ENCODE data around the gene PTPRG. TPM values are rescaled to one million over a fixed set of nuclear protein-coding genes. Genes with fewer than 3 reads are reported as not detected.

The PTPRG gene
- total and polyA plus RNA-seq, 10 of the 15 experiments (the other 5 are each of a cell fraction or from before 2014, with no cell fraction given), result 0.29 to 20.7 (median 1.4) TPM

DNA sequence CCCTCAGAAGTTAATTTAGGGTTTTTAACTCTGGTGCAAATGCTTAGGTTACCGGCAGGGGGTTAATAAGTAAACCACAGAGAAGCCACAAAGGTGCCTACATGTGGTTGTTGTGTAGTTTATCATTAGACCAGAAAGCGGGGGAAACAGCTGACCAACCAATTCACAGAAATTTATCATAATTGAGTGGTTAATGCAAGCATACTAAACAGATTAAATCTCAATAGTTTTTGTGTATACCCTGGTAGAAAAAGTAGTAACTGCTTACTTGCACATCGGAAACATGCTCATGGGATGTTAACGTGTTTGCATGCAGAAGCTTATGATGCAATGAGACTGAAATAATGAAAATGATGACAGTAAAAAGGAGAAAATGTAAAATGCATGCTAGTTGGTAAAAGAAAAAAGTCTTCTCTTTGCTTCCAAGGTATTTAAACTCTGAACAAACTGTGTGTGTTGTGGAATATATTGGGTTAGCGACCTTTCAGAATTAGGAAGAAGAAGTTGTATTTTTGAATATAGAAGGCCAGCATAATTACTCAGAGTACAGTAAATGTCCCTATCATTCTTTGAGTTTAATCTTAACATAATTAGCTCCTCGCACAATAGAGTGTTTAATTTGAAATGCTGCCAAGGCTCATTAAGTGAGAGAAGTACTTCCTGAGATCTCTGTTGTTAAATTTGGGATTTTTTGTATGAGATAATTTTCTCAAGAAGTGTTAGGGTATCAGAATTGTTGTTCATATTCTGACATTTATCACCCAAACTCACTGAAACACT is 316.2 kb downstream of the PTPRG start:
- Histone ChIP-seq H3K36me3 (ENCODE audit: control insufficient read depth in 2 of 2, insufficient read depth in 2 of 2, low read length in 1 of 2) (no peaks in the 10 kb centered on the region), H3K27ac (ENCODE audit: control insufficient read depth, insufficient read depth) (no peak overlapping the region), H3K4me1 (ENCODE audit: control insufficient read depth, insufficient read depth, low read length) (no peaks in the 10 kb centered on the region), H3K4me3 (no peak overlapping the region), H3K27me3 (replicated peaks in 1 of 2; ENCODE audit: control insufficient read depth in 2 of 2, insufficient read depth in 2 of 2, low read length in 1 of 2) (no peaks in the 10 kb centered on the region; a peak in 2 of 4 replicates), H3K4me2 (ENCODE audit: control insufficient read depth, insufficient read depth) (no peak overlapping the region), H4K20me1 (ENCODE audit: control insufficient read depth, insufficient read depth) (no peaks in the 10 kb centered on the region), H3K9ac (ENCODE audit: control insufficient read depth, insufficient read depth, low read length) (no peak overlapping the region), H3K9me3 (replicated peaks; ENCODE audit: control insufficient read depth, insufficient read depth, low read length) (no peaks in the 10 kb centered on the region), H2AFZ (ENCODE audit: control insufficient read depth, low read depth, low read length) (no peak overlapping the region), H3K79me2 (ENCODE audit: control insufficient read depth, insufficient read depth, low read length) (no peaks in the 10 kb centered on the region)
- peak; percentile 88 for ATAC-seq
- FAIRE-seq, result no peak
- BruUV-seq (replicated peaks), result no TSS peak
- RAD21 ChIA-PET (ENCODE audit: unreplicated experiment), result interaction anchor here (0.8 to 1.8 kb wide), 5 partner anchors 12 to 313 kb away, joined by 3 to 7 read pairs (median 3); no protein-coding TSS in a partner anchor
- WGBS (ENCODE audit: insufficient coverage, insufficient replicate concordance, low lambda C conversion rate, missing lambda C conversion rate), result 26% methylated on average over 6 of the region's 6 CpGs
- peak; percentile 17 for DNase-seq (ENCODE audit: low read depth, low spot score)
- POLR2A ChIA-PET, result interaction anchor here (0.7 to 3.6 kb wide), 3 partner anchors 12 to 153 kb away, joined by 3 to 17 read pairs (median 6); no protein-coding TSS in a partner anchor
- CTCF ChIA-PET, result interaction anchor here (1.0 to 1.8 kb wide), 9 partner anchors 10 to 59 kb away, joined by 3 to 8 read pairs (median 4); no protein-coding TSS in a partner anchor
- in situ Hi-C loops (cut with MboI), result no loop called here
- SMC1A ChIA-PET (ENCODE audit: uncharacterized antibody, unreplicated experiment), result interaction anchor here (0.7 to 6.6 kb wide), 7 partner anchors 9 to 50 kb away, joined by 3 to 42 read pairs (median 4); no protein-coding TSS in a partner anchor
- intact Hi-C loops (cut with micrococcal nuclease; ENCODE audit: unreplicated experiment), result no loop called here
- peak; percentile 45; the same call in 1 of the 2 replicates for TF ChIP-seq IKZF1 (conservative IDR thresholded peaks at IDR 0.05)
- TF ChIP-seq POLR2AphosphoS2 (IDR thresholded peaks at IDR 0.05; ENCODE audit: low read depth, low read length), result no peak
- TF ChIP-seq, protein P1, sequence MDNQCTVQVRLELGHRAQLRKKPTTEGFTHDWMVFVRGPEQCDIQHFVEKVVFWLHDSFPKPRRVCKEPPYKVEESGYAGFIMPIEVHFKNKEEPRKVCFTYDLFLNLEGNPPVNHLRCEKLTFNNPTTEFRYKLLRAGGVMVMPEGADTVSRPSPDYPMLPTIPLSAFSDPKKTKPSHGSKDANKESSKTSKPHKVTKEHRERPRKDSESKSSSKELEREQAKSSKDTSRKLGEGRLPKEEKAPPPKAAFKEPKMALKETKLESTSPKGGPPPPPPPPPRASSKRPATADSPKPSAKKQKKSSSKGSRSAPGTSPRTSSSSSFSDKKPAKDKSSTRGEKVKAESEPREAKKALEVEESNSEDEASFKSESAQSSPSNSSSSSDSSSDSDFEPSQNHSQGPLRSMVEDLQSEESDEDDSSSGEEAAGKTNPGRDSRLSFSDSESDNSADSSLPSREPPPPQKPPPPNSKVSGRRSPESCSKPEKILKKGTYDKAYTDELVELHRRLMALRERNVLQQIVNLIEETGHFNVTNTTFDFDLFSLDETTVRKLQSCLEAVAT (IDR thresholded peaks at IDR 0.05), result peak; percentile 92
- TF ChIP-seq RUNX3 (IDR thresholded peaks at IDR 0.05; ENCODE audit: low read length), result peak; percentile 56
- no peak for TF ChIP-seq JUNB (IDR thresholded peaks at IDR 0.05)
- TF ChIP-seq RAD51 (IDR thresholded peaks at IDR 0.05), result peak; percentile 63; the same call in 1 of the 2 replicates
- no peak for TF ChIP-seq MEF2B (IDR thresholded peaks at IDR 0.05; ENCODE audit: partially characterized antibody, poor library complexity, severe bottlenecking)
- TF ChIP-seq, protein P2, sequence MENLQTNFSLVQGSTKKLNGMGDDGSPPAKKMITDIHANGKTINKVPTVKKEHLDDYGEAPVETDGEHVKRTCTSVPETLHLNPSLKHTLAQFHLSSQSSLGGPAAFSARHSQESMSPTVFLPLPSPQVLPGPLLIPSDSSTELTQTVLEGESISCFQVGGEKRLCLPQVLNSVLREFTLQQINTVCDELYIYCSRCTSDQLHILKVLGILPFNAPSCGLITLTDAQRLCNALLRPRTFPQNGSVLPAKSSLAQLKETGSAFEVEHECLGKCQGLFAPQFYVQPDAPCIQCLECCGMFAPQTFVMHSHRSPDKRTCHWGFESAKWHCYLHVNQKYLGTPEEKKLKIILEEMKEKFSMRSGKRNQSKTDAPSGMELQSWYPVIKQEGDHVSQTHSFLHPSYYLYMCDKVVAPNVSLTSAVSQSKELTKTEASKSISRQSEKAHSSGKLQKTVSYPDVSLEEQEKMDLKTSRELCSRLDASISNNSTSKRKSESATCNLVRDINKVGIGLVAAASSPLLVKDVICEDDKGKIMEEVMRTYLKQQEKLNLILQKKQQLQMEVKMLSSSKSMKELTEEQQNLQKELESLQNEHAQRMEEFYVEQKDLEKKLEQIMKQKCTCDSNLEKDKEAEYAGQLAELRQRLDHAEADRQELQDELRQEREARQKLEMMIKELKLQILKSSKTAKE (IDR thresholded peaks at IDR 0.05; ENCODE audit: low read depth, poor library complexity, severe bottlenecking), result peak; percentile 38
- peak in 1 of 2 experiments; percentile 46; a peak in 1 of 4 replicates for TF ChIP-seq BHLHE40 (IDR thresholded peaks at IDR 0.05; ENCODE audit: borderline replicate concordance in 1 of 2, low read depth in 2 of 2, low read length in 1 of 2)
- peak; percentile 22 to 25; a peak in 2 of 4 replicates for TF ChIP-seq IKZF2 (IDR thresholded peaks at IDR 0.05)
- TF ChIP-seq, protein P3, sequence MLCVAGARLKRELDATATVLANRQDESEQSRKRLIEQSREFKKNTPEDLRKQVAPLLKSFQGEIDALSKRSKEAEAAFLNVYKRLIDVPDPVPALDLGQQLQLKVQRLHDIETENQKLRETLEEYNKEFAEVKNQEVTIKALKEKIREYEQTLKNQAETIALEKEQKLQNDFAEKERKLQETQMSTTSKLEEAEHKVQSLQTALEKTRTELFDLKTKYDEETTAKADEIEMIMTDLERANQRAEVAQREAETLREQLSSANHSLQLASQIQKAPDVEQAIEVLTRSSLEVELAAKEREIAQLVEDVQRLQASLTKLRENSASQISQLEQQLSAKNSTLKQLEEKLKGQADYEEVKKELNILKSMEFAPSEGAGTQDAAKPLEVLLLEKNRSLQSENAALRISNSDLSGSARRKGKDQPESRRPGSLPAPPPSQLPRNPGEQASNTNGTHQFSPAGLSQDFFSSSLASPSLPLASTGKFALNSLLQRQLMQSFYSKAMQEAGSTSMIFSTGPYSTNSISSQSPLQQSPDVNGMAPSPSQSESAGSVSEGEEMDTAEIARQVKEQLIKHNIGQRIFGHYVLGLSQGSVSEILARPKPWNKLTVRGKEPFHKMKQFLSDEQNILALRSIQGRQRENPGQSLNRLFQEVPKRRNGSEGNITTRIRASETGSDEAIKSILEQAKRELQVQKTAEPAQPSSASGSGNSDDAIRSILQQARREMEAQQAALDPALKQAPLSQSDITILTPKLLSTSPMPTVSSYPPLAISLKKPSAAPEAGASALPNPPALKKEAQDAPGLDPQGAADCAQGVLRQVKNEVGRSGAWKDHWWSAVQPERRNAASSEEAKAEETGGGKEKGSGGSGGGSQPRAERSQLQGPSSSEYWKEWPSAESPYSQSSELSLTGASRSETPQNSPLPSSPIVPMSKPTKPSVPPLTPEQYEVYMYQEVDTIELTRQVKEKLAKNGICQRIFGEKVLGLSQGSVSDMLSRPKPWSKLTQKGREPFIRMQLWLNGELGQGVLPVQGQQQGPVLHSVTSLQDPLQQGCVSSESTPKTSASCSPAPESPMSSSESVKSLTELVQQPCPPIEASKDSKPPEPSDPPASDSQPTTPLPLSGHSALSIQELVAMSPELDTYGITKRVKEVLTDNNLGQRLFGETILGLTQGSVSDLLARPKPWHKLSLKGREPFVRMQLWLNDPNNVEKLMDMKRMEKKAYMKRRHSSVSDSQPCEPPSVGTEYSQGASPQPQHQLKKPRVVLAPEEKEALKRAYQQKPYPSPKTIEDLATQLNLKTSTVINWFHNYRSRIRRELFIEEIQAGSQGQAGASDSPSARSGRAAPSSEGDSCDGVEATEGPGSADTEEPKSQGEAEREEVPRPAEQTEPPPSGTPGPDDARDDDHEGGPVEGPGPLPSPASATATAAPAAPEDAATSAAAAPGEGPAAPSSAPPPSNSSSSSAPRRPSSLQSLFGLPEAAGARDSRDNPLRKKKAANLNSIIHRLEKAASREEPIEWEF (IDR thresholded peaks at IDR 0.05; ENCODE audit: insufficient replicate concordance, low read depth, low read length), result peak; percentile 46
- peak; percentile 65 for TF ChIP-seq NBN (IDR thresholded peaks at IDR 0.05)
- 0 out of 2 replicates have a peak, but pooled peaks have one; percentile 43 for TF ChIP-seq RB1 (IDR thresholded peaks at IDR 0.05; ENCODE audit: borderline replicate concordance)
- TF ChIP-seq ATF7 (IDR thresholded peaks at IDR 0.05; ENCODE audit: low read depth), result peak; percentile 59
